GM10266 (cell line): ENCODE measurements around the gene ADAM22.

Experiments used
- DNase-seq: peaks from one replicate; pipeline ENCODE4 v3.0.0; 2012; ENCODE audit errors: extremely low spot score
- TF ChIP-seq, protein P1 (sequence below): IDR thresholded peaks from 2 replicates; pipeline ENCODE4 v1.5.1; 2012; ENCODE audit warnings: mild to moderate bottlenecking, low read depth; ENCODE audit not compliant: control insufficient read depth, insufficient read depth; ENCODE audit errors: missing control alignments

The ADAM22 gene

DNA sequence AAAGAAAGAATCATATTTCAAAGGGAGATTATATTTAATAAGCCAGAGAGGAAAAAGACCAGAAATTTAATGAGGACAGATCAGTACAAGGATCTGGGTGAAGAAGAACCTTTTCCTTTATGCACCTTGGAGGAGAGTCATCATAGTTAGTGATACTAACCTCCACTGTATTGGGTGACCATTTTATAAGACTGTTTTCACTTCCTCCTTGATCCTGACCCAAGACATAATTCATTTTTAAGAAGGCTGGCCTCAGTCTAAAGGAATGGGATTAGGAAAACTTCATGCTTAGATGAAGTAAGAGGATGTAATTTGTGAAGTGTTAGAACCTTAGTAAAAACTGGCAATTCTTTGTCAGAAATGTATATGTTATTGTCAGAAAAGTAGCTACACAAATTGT lies 68.6 kb downstream of the ADAM22 start:
- no peak for DNase-seq
- TF ChIP-seq, protein P1, sequence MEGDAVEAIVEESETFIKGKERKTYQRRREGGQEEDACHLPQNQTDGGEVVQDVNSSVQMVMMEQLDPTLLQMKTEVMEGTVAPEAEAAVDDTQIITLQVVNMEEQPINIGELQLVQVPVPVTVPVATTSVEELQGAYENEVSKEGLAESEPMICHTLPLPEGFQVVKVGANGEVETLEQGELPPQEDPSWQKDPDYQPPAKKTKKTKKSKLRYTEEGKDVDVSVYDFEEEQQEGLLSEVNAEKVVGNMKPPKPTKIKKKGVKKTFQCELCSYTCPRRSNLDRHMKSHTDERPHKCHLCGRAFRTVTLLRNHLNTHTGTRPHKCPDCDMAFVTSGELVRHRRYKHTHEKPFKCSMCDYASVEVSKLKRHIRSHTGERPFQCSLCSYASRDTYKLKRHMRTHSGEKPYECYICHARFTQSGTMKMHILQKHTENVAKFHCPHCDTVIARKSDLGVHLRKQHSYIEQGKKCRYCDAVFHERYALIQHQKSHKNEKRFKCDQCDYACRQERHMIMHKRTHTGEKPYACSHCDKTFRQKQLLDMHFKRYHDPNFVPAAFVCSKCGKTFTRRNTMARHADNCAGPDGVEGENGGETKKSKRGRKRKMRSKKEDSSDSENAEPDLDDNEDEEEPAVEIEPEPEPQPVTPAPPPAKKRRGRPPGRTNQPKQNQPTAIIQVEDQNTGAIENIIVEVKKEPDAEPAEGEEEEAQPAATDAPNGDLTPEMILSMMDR: no peak

DNA sequence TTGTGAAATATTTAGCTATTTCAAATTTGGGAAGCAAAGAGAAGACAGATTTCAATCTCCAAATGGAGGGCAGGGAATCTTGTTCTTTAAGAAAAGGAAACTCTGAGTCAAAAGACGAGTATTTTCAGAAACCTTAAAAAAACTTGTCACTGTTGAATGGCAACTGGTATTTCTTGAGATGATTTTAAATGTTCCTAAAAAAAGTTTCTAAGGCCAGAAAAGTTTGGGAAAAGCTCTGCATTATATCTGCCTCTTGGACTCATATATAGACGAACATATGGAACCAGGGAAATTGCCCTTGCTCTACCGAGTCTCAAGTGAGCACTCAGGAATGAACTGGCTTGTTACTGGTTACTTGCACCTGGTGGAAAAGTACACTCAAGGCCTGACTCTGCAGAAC lies 69.5 kb downstream of the ADAM22 start:
- TF ChIP-seq, protein P1: no peak

DNA sequence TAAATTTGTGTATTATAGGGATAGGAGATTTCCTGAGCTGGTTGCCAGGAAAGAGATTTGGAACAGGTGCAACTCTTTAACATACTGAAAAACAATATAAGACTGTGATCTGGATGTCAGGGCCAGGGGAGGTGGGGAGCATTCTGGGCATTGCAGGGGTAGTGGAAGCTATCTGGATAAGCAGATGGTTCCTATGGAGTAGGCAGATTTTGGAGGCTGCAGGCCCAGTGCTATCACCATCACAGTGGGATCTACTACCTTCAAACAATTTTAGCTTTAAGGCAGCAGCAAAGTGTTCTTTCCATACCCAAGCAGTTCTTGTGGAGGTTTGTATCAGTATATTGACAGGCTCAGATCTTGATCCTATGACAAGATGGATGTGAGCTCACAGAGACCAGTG lies 71.1 kb downstream of the ADAM22 start:
- DNase-seq: no peak
- TF ChIP-seq, protein P1: no peak

More for the DNA sequence above, 69.5 kb downstream of the ADAM22 start:
- no peak for DNase-seq

DNA sequence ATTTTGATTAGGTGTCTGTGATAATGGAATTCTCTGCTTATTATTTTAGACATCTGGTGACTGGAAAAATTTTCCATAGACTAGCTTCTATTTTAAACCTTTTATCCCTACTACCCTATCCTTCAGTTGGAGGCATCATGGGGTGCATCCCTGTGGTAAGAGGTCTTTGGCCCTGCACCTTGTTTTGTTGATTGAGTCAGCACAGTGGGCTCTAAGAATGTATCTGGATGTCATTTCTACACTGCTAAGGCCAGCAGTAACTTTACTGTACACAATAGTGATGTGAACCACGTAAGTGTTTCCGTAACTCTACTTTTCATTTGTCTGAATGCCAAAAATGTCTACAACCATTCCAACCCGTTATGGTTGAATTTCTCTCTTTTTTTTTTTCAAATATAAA lies 75.6 kb downstream of the ADAM22 start:
- TF ChIP-seq, protein P1: no peak
- no peak for DNase-seq

DNA sequence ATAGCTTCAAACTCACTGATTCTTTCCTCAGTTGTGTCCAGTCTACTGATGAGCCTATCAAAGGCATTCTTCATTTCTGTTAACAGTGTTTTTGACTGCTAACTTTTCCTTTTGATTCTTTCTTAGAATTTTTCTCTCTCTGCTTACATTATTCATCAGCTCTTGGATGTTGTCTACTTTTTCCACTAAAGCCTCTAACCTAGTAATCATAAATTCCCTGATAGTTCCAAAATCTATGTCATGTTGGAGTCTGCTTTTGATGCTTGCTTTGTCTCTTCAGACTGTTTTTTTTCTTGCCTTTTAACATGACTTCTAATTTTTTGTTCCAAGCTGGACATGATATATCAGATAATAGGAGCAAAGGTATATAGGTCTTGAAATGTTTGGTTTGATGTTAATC lies 78.0 kb downstream of the ADAM22 start:
- no peak for DNase-seq
- TF ChIP-seq, protein P1: no peak

DNA sequence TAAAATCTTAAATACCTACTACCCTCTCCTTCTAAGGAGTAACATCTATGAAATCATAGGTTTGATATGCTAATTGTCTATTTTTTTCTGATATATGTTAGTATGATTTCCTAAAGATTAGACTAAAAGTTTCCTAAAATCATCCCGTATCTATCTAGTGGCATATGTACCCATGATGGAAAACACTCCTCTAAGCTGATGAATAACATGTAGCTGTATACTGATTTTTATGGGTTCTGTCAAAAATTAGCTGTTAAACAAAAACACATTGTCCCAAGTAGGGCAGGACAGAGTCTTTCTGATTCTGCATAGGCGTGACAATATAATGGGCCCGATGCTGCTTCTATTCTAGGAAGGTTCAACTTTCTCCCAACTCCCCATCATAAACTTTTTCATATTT lies 79.9 kb downstream of the ADAM22 start:
- no peak for DNase-seq
- TF ChIP-seq, protein P1: no peak

DNA sequence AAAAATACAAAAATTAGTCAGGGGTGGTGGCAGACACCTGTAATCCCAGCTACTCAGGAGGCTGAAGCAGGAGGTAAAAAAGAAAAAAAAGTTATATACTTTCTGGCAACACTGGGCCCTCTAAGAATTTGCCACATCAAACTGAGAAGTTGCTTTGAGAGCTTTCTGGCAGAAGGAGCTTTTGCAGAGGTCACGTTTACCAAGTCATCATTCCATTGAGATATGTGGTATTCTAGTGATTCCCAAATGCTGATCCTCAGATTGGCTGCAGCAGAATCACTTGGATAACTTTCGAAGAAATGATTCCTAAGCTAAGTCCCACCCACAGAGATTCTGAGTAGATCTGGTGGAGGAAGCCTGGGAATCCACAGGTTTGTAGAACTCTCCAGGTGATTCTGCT lies 80.5 kb downstream of the ADAM22 start:
- no peak for DNase-seq
- TF ChIP-seq, protein P1: no peak
